Cardiac muscle cell (in vitro differentiated cells and primary cell): ENCODE measurements around the gene GRM1. TPM values are rescaled to one million over a fixed set of nuclear protein-coding genes. Genes with fewer than 3 reads are reported as not detected.
A peak's percentile ranks its signal among the peaks of the same experiment; 100 is the strongest.

ENCODE experiments used
- DNase-seq, 2 donors: peaks; one replicate each; pipeline versions ENCODE4 v3.0.0 to v3.0.0-alpha.2; 2010 to 2017; ENCODE audit warnings: low read depth in 1 of 2, low spot score in 1 of 2
- H3K27ac ChIP-seq: fragments of 200-600 bp; sonication (generic); 2 replicates; pipeline ENCODE4 v1.5.1; 2016
- H3K27me3 ChIP-seq: fragments of 200-600 bp; sonication (generic); 2 replicates; pipeline ENCODE4 v1.6.0; 2016; ENCODE audit warnings: control low read depth
- H3K36me3 ChIP-seq: fragments of 200-600 bp; sonication (generic); 2 replicates; pipeline ENCODE4 v1.5.1; 2016; ENCODE audit warnings: control low read depth
- H3K4me1 ChIP-seq: fragments of 200-600 bp; sonication (generic); 2 replicates; pipeline ENCODE4 v1.8.1; 2017; ENCODE audit warnings: low read depth, mild to moderate bottlenecking, mixed run types
- H3K4me3 ChIP-seq: fragments of 200-600 bp; sonication (generic); 2 replicates; pipeline ENCODE4 v1.5.1; 2016; ENCODE audit warnings: mild to moderate bottlenecking
- H3K9me3 ChIP-seq: fragments of 200-600 bp; sonication (generic); 2 replicates; pipeline ENCODE4 v1.5.1; 2017; ENCODE audit warnings: low read depth, mild to moderate bottlenecking, control low read depth
- polyA plus RNA-seq: library from polyadenylated mRNA; unstranded; fragments of >200 nt; fragmentation: Nextera tagmentation; extraction: Ambion mirVana; gene quantifications from 2 replicates; pipeline ENCODE4 v1.2.1, GENCODE V29; 2016
- total RNA-seq: library from RNA; depleted of rRNA; stranded (reverse); fragments of >200 nt; gene quantifications from 2 replicates; pipeline ENCODE4 v1.2.3, GENCODE V29; 2016
- TF ChIP-seq, protein P1 (sequence below): IDR thresholded peaks from 2 replicates; pipeline ENCODE4 v1.5.1; 2012; ENCODE audit warnings: low read depth, mild to moderate bottlenecking, low read length

GRM1 gene
- total and polyA plus RNA-seq, 2 experiments from 2014 or later = 0.54 TPM; not detected in 1

DNA sequence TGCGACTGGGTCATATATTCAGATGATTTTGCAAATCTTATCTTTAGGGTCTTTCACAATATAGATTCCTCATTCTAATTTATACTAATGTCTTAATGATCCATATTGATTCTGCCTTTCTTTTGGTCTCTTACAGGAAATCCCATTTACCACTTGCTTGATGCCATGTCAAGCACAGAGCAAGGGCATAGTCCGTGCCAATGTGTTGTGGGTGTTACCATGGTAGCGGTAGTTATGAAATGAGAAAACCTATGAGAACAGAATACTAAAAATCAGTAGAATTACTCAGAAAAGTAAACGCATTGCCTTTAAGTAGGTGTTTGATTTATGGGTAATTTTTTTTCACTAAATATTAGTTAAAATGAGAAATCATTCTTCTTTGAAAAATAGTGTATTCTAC lies 360.9 kb downstream of the GRM1 start:
- H3K27ac ChIP-seq = no peak overlapping the region
- H3K4me3 ChIP-seq = no peak overlapping the region

DNA sequence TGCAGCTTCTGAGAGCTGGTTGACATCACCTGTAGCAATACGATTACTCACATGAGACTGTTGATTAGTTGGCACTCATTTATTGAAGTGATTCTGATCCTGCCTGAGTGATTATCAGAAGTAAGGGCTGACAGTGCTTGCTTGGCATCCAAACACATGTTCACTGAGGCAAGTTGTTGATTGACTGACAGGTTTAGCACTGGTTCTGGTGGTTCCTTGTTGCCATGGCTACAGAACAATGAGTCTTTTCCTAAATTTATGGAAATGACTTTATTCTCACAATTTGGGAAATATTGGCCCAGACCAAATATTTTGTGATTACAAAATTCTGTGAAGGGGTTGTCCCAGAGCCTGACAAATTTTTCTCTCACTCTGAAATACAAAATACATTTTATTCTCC lies 368.8 kb downstream of the GRM1 start:
- Histone ChIP-seq H3K27ac (no peak overlapping the region), H3K27me3 (no peaks in the 10 kb centered on the region), H3K36me3 (no peaks in the 10 kb centered on the region), H3K4me1 (no peaks in the 10 kb centered on the region), H3K9me3 (no peaks in the 10 kb centered on the region), H3K4me3 (no peak overlapping the region)
- DNase-seq = no peak
- TF ChIP-seq, protein P1, sequence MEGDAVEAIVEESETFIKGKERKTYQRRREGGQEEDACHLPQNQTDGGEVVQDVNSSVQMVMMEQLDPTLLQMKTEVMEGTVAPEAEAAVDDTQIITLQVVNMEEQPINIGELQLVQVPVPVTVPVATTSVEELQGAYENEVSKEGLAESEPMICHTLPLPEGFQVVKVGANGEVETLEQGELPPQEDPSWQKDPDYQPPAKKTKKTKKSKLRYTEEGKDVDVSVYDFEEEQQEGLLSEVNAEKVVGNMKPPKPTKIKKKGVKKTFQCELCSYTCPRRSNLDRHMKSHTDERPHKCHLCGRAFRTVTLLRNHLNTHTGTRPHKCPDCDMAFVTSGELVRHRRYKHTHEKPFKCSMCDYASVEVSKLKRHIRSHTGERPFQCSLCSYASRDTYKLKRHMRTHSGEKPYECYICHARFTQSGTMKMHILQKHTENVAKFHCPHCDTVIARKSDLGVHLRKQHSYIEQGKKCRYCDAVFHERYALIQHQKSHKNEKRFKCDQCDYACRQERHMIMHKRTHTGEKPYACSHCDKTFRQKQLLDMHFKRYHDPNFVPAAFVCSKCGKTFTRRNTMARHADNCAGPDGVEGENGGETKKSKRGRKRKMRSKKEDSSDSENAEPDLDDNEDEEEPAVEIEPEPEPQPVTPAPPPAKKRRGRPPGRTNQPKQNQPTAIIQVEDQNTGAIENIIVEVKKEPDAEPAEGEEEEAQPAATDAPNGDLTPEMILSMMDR = no peak

More for the DNA sequence above, 360.9 kb downstream of the GRM1 start:
- H3K27me3 ChIP-seq = no peaks in the 10 kb centered on the region
- no peaks in the 10 kb centered on the region for H3K9me3 ChIP-seq
- H3K36me3 ChIP-seq = no peaks in the 10 kb centered on the region
- TF ChIP-seq, protein P1 = no peak
- peak in 1 of 2 donors; percentile 11 for DNase-seq
- no peaks in the 10 kb centered on the region for H3K4me1 ChIP-seq

- TF ChIP-seq, protein P1 = no peak
- Histone ChIP-seq H3K9me3 (no peaks in the 10 kb centered on the region), H3K4me3 (no peak overlapping the region), H3K36me3 (no peaks in the 10 kb centered on the region), H3K27me3 (no peaks in the 10 kb centered on the region), H3K27ac (no peak overlapping the region), H3K4me1 (no peaks in the 10 kb centered on the region)
- no peak for DNase-seq
These were observed 373.6 kb downstream of the GRM1 start for GRCh38 chr6:146402476-146402875.

DNA sequence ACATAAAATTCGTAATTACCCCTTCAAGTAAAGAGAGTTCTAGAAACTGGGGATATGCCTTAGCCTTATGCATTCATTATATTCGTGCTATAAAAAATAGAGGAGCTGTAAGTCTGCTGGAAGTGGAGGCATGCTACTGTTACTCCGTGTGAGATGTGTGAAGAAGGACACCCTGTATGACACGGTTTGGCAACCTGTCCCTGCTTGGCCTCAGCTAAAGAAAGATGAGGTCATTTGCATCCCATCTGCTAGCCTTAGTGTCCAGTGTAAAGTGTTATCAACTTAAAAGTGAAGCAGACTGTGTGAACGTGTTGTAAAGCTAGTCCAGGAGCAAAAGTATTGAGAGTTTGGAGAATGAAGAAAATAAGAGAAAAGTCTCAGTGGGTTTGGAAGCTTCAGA lies 379.7 kb downstream of the GRM1 start:
- TF ChIP-seq, protein P1 = no peak
- Histone ChIP-seq H3K36me3 (no peaks in the 10 kb centered on the region), H3K4me3 (no peak overlapping the region), H3K4me1 (no peaks in the 10 kb centered on the region), H3K27ac (no peak overlapping the region), H3K27me3 (no peaks in the 10 kb centered on the region), H3K9me3 (no peaks in the 10 kb centered on the region)
- DNase-seq = no peak

GRCh38 chr6:146410851-146411595 lies 382.2 kb downstream of the GRM1 start:
- Histone ChIP-seq H3K27me3 (no peaks in the 10 kb centered on the region), H3K4me1 (no peaks in the 10 kb centered on the region), H3K27ac (no peak overlapping the region), H3K36me3 (no peaks in the 10 kb centered on the region), H3K4me3 (no peak overlapping the region), H3K9me3 (no peaks in the 10 kb centered on the region)
- TF ChIP-seq, protein P1 = no peak
- no peak for DNase-seq
